Stomach (tissue), 4 donors: ENCODE measurements around the gene OR2A12.

Experiments used
- POLR2A ChIP-seq, 4 donors: fragments of 450-650 bp; IDR thresholded peaks; one replicate each; pipeline ENCODE4 v1.6.1; 2016; ENCODE audit warnings: antibody characterized with exemption in 4 of 4, control low read depth in 2 of 4, mild to moderate bottlenecking in 1 of 4, moderate library complexity in 1 of 4
- POLR2AphosphoS5 ChIP-seq, 3 donors: sonication (generic); formaldehyde crosslinking; IDR thresholded peaks; one replicate each; pipeline ENCODE4 v1.6.1; 2016; ENCODE audit warnings: antibody characterized with exemption in 3 of 3
- TF ChIP-seq, protein P1 (sequence below), 7 experiments: fragments of 450-650 bp in 4 of 7; fragments of 200-600 bp in 3 of 7; sonication (generic) in 3 of 7; IDR thresholded peaks; one replicate each; pipeline ENCODE4 v1.5.1; 2016 to 2019; ENCODE audit warnings: antibody characterized with exemption in 7 of 7, control low read depth in 2 of 7, mild to moderate bottlenecking in 1 of 7

DNA sequence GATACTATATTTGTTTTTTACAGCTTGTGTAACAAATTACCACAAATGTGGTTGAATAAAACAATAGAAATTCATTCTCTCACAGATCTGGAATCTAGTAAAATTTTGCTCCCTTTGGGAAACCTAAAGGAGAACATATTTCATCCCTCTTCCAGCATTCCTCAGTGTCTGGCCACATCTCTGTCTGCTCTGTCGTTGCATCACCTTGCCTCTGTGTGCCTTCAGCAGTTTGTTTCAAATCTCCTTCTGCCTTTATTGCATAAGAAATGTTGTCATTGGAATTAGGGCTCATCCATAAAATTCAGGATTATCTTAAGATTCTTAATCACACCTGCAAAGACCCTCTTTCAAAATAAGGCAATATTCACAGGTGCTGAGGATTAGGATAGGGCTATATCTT is 51.4 kb downstream of the OR2A12 start:
- TF ChIP-seq POLR2AphosphoS5 (IDR thresholded peaks at IDR 0.05) (no peak), POLR2A (IDR thresholded peaks at IDR 0.05) (no peak)
- TF ChIP-seq, protein P1, sequence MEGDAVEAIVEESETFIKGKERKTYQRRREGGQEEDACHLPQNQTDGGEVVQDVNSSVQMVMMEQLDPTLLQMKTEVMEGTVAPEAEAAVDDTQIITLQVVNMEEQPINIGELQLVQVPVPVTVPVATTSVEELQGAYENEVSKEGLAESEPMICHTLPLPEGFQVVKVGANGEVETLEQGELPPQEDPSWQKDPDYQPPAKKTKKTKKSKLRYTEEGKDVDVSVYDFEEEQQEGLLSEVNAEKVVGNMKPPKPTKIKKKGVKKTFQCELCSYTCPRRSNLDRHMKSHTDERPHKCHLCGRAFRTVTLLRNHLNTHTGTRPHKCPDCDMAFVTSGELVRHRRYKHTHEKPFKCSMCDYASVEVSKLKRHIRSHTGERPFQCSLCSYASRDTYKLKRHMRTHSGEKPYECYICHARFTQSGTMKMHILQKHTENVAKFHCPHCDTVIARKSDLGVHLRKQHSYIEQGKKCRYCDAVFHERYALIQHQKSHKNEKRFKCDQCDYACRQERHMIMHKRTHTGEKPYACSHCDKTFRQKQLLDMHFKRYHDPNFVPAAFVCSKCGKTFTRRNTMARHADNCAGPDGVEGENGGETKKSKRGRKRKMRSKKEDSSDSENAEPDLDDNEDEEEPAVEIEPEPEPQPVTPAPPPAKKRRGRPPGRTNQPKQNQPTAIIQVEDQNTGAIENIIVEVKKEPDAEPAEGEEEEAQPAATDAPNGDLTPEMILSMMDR (IDR thresholded peaks at IDR 0.05) = no peak
